Mucosa of gallbladder (tissue), 1 donor: ENCODE results near the gene PTPN6. TPM values are rescaled to one million over a fixed set of nuclear protein-coding genes. Genes with fewer than 3 reads are reported as not detected.

Source experiments
- DNase-seq: peaks from one replicate; pipeline ENCODE4 v3.0.0-alpha.2; 2020; ENCODE audit warnings: low spot score
- total RNA-seq: library from RNA; stranded (reverse); gene quantifications from one replicate; pipeline ENCODE4 v1.2.1, GENCODE V29; 2021
- donor health status: DM: no; HTN: no; CAD: no.

The PTPN6 gene
- total RNA-seq, 1 donor from 2014 or later, result 66.4 TPM

- DNase-seq, result no peak
Observed at GRCh38 chr12:6970096-6970527, 19.0 kb downstream of the PTPN6 start.

GRCh38 chr12:6974180-6974579 lies 23.0 kb downstream of the PTPN6 start:
- DNase-seq, result no peak

GRCh38 chr12:6975297-6976032 lies 24.3 kb downstream of the PTPN6 start:
- DNase-seq, result no peak

GRCh38 chr12:6977653-6978052 lies 26.5 kb downstream of the PTPN6 start:
- no peak for DNase-seq

- no peak for DNase-seq
Observed at GRCh38 chr12:6978188-6978587, 27.0 kb downstream of the PTPN6 start.

- no peak for DNase-seq
Observed at GRCh38 chr12:6978611-6979011, 27.5 kb downstream of the PTPN6 start.

- no peak for DNase-seq
Observed at GRCh38 chr12:6979021-6979420, 27.9 kb downstream of the PTPN6 start.

GRCh38 chr12:6979453-6979852 lies 28.3 kb downstream of the PTPN6 start:
- DNase-seq, result no peak

GRCh38 chr12:6980075-6980474 lies 28.9 kb downstream of the PTPN6 start:
- no peak for DNase-seq

GRCh38 chr12:6980740-6981139 lies 29.6 kb downstream of the PTPN6 start:
- DNase-seq, result no peak

- no peak for DNase-seq
Observed at GRCh38 chr12:6981152-6982052, 30.2 kb downstream of the PTPN6 start.

GRCh38 chr12:6982532-6982931 lies 31.4 kb downstream of the PTPN6 start:
- DNase-seq, result no peak

- no peak for DNase-seq
Observed at GRCh38 chr12:6987956-6988553, 36.9 kb downstream of the PTPN6 start.

GRCh38 chr12:6996040-6996441 lies 44.9 kb downstream of the PTPN6 start:
- no peak for DNase-seq

GRCh38 chr12:6998715-6999451 lies 47.7 kb downstream of the PTPN6 start:
- no peak for DNase-seq

GRCh38 chr12:7001921-7002591 lies 50.9 kb downstream of the PTPN6 start:
- DNase-seq, result no peak

GRCh38 chr12:7004287-7004803 lies 53.2 kb downstream of the PTPN6 start:
- DNase-seq, result no peak

GRCh38 chr12:7004840-7005239 lies 53.7 kb downstream of the PTPN6 start:
- no peak for DNase-seq

- no peak for DNase-seq
Observed at GRCh38 chr12:7005311-7005710, 54.2 kb downstream of the PTPN6 start.

GRCh38 chr12:7006639-7007038 lies 55.5 kb downstream of the PTPN6 start:
- no peak for DNase-seq

GRCh38 chr12:7008864-7009263 lies 57.7 kb downstream of the PTPN6 start:
- DNase-seq, result no peak
